ENCODE results near the gene UVRAG.

DNA sequence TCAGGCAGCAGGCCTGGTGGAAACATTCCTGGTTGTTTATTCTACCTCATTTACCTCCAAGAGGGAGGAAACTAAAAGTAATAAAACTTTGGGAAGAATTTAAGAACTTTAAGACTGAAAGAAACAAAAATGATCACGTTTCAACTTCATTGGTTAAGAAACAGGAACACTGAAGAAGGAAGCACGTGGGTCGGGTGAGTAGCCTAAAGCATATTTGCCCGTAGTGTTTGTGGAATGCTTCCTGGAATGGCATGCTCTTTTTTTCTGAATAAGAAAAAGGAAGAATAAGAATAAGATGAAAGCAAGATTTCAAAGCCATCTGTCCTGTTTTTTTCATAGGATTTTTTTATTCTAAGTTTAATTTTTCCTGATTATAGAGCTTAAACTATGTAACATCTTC is 308.2 kb downstream of the UVRAG start:
- TF ChIP-seq, protein P1, sequence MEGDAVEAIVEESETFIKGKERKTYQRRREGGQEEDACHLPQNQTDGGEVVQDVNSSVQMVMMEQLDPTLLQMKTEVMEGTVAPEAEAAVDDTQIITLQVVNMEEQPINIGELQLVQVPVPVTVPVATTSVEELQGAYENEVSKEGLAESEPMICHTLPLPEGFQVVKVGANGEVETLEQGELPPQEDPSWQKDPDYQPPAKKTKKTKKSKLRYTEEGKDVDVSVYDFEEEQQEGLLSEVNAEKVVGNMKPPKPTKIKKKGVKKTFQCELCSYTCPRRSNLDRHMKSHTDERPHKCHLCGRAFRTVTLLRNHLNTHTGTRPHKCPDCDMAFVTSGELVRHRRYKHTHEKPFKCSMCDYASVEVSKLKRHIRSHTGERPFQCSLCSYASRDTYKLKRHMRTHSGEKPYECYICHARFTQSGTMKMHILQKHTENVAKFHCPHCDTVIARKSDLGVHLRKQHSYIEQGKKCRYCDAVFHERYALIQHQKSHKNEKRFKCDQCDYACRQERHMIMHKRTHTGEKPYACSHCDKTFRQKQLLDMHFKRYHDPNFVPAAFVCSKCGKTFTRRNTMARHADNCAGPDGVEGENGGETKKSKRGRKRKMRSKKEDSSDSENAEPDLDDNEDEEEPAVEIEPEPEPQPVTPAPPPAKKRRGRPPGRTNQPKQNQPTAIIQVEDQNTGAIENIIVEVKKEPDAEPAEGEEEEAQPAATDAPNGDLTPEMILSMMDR (IDR thresholded peaks at IDR 0.05; ENCODE audit: low read depth, low read length, missing input control): no peak
- TF ChIP-seq JUND (IDR thresholded peaks at IDR 0.05): no peak
- no peak for TF ChIP-seq ATF3 (IDR thresholded peaks at IDR 0.05)
- no peak for TF ChIP-seq RAD21 (IDR thresholded peaks at IDR 0.05)
- no peak for TF ChIP-seq TAF1 (conservative IDR thresholded peaks at IDR 0.05)
- no peak for TF ChIP-seq SP1 (IDR thresholded peaks at IDR 0.05)
- TF ChIP-seq HNF4G (IDR thresholded peaks at IDR 0.05): no peak
